Measurements from ENCODE around the gene CBX6. TPM values are rescaled to one million over a fixed set of nuclear protein-coding genes. Genes with fewer than 3 reads are reported as not detected.

The CBX6 gene
- total and polyA plus RNA-seq, 9 of the 15 experiments (the other 6 are each of a cell fraction or from before 2014, with no cell fraction given), result 0.75 to 31.6 (median 8.0) TPM

DNA sequence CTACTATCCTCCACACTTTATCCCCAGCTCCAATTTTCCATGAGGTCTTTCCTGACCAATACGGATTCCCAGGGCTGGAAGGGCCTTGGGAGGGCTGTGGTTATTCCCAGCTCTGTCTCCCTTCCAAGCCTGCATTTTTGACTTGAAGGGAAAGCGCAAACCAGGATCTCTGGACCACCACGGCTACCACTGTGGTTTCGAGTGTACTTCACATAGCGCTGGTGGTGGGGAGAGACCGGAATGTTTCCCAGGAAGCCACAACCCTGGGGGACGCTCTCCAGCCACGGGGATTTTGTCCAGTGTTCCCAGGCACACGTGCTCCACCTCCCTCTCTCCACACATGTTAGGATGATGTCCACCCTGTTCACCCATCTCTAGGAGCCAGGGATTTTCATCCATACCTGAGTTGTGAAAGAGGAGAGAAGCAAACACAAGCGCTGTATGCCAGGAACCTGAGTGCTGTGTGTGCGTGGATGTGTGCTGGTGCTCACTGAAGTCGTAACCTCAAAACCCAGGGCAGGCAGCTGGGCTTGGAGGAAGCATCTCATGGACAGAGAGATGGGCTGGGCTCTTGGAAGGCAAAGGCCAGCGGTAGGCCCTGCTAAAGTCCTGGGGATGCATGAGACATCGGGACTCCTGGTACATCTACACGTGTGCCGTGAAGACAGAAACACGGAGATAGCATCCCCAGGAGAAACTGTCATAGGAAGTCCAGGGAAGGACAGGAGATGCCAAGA lies 26.8 kb downstream of the CBX6 start:
- CTCF ChIA-PET (ENCODE audit: low intra/inter-chr PET ratio), result no interaction called here
- ATAC-seq, result no peak
- in situ Hi-C loops (cut with MboI), result no loop called here
- TF ChIP-seq ZNF561 (CRISPR knock-in tag; conservative IDR thresholded peaks at IDR 0.05) (no peak), HDAC1 (IDR thresholded peaks at IDR 0.05) (no peak), ZNF134 (CRISPR knock-in tag; conservative IDR thresholded peaks at IDR 0.05) (no peak), TEAD2 (tag; IDR thresholded peaks at IDR 0.05) (no peak), HDAC8 (tag; IDR thresholded peaks at IDR 0.05) (no peak), DMBX1 (CRISPR knock-in tag; IDR thresholded peaks at IDR 0.05; ENCODE audit: borderline replicate concordance) (no peak), COPS2 (conservative IDR thresholded peaks at IDR 0.05) (no peak)
- TF ChIP-seq, protein P1, sequence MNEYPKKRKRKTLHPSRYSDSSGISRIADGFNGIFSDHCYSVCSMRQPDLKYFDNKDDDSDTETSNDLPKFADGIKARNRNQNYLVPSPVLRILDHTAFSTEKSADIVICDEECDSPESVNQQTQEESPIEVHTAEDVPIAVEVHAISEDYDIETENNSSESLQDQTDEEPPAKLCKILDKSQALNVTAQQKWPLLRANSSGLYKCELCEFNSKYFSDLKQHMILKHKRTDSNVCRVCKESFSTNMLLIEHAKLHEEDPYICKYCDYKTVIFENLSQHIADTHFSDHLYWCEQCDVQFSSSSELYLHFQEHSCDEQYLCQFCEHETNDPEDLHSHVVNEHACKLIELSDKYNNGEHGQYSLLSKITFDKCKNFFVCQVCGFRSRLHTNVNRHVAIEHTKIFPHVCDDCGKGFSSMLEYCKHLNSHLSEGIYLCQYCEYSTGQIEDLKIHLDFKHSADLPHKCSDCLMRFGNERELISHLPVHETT (CRISPR knock-in tag; conservative IDR thresholded peaks at IDR 0.05 in 1 of 2, IDR thresholded peaks at IDR 0.05 in 1 of 2), result no peak
- TF ChIP-seq, protein P2, sequence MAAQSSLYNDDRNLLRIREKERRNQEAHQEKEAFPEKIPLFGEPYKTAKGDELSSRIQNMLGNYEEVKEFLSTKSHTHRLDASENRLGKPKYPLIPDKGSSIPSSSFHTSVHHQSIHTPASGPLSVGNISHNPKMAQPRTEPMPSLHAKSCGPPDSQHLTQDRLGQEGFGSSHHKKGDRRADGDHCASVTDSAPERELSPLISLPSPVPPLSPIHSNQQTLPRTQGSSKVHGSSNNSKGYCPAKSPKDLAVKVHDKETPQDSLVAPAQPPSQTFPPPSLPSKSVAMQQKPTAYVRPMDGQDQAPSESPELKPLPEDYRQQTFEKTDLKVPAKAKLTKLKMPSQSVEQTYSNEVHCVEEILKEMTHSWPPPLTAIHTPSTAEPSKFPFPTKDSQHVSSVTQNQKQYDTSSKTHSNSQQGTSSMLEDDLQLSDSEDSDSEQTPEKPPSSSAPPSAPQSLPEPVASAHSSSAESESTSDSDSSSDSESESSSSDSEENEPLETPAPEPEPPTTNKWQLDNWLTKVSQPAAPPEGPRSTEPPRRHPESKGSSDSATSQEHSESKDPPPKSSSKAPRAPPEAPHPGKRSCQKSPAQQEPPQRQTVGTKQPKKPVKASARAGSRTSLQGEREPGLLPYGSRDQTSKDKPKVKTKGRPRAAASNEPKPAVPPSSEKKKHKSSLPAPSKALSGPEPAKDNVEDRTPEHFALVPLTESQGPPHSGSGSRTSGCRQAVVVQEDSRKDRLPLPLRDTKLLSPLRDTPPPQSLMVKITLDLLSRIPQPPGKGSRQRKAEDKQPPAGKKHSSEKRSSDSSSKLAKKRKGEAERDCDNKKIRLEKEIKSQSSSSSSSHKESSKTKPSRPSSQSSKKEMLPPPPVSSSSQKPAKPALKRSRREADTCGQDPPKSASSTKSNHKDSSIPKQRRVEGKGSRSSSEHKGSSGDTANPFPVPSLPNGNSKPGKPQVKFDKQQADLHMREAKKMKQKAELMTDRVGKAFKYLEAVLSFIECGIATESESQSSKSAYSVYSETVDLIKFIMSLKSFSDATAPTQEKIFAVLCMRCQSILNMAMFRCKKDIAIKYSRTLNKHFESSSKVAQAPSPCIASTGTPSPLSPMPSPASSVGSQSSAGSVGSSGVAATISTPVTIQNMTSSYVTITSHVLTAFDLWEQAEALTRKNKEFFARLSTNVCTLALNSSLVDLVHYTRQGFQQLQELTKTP (IDR thresholded peaks at IDR 0.05; ENCODE audit: low read depth in 1 of 2, partially characterized antibody in 2 of 2), result no peak
- TF ChIP-seq, protein P3, sequence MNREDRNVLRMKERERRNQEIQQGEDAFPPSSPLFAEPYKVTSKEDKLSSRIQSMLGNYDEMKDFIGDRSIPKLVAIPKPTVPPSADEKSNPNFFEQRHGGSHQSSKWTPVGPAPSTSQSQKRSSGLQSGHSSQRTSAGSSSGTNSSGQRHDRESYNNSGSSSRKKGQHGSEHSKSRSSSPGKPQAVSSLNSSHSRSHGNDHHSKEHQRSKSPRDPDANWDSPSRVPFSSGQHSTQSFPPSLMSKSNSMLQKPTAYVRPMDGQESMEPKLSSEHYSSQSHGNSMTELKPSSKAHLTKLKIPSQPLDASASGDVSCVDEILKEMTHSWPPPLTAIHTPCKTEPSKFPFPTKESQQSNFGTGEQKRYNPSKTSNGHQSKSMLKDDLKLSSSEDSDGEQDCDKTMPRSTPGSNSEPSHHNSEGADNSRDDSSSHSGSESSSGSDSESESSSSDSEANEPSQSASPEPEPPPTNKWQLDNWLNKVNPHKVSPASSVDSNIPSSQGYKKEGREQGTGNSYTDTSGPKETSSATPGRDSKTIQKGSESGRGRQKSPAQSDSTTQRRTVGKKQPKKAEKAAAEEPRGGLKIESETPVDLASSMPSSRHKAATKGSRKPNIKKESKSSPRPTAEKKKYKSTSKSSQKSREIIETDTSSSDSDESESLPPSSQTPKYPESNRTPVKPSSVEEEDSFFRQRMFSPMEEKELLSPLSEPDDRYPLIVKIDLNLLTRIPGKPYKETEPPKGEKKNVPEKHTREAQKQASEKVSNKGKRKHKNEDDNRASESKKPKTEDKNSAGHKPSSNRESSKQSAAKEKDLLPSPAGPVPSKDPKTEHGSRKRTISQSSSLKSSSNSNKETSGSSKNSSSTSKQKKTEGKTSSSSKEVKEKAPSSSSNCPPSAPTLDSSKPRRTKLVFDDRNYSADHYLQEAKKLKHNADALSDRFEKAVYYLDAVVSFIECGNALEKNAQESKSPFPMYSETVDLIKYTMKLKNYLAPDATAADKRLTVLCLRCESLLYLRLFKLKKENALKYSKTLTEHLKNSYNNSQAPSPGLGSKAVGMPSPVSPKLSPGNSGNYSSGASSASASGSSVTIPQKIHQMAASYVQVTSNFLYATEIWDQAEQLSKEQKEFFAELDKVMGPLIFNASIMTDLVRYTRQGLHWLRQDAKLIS (CRISPR knock-in tag; IDR thresholded peaks at IDR 0.05), result no peak

More for the DNA sequence above, 26.8 kb downstream of the CBX6 start:
- no peaks in the 10 kb centered on the region for H3K79me2 ChIP-seq (ENCODE audit: control insufficient read depth, insufficient read depth, low read length)
- 86% methylated on average over 15 of the region's 17 CpGs for WGBS (ENCODE audit: insufficient coverage, low coverage, missing lambda C conversion rate)
- intact Hi-C loops (cut with micrococcal nuclease), result no loop called here
- no peak overlapping the region; the same call in 2 of the 3 replicates for H3K27ac ChIP-seq (ENCODE audit: extremely low read depth, low read depth, low read length)
- FAIRE-seq (no peak), DNase-seq (ENCODE audit: extremely low read depth in 1 of 4, low spot score in 3 of 4) (no peak)
- no peaks in the 10 kb centered on the region for H3K36me3 ChIP-seq (ENCODE audit: control insufficient read depth, insufficient read depth, low read length)
- no peaks in the 10 kb centered on the region for H3K27me3 ChIP-seq (ENCODE audit: control insufficient read depth in 2 of 2, insufficient read depth in 2 of 2, low read length in 2 of 2)
- H3K9ac ChIP-seq (ENCODE audit: insufficient read depth in 1 of 2, low read depth in 2 of 2, low read length in 2 of 2), result no peak overlapping the region
- H3K4me2 ChIP-seq (ENCODE audit: insufficient read depth, low read length), result no peak overlapping the region
- peaks cover 13 to 49% of the 10 kb centered on the region in 2 experiments; a peak in 4 of 5 replicates for H3K4me1 ChIP-seq (replicated peaks in 1 of 2; ENCODE audit: control insufficient read depth in 2 of 2, insufficient read depth in 2 of 2, low read length in 2 of 2)
- H3K9me3 ChIP-seq (replicated peaks; ENCODE audit: control insufficient read depth, insufficient read depth, low read depth, low read length), result no peaks in the 10 kb centered on the region
- no peaks in the 10 kb centered on the region for H4K20me1 ChIP-seq (replicated peaks; ENCODE audit: control insufficient read depth, insufficient read depth, low read length)
- POLR2A ChIA-PET, result no interaction called here
- BruUV-seq (replicated peaks), result no TSS peak
- H3K9me1 ChIP-seq (ENCODE audit: control insufficient read depth, insufficient read depth, low read length), result peaks cover 3% of the 10 kb centered on the region
- no peak overlapping the region for H2AFZ ChIP-seq (ENCODE audit: low read depth, low read length)
- H3K4me3 ChIP-seq, result no peak overlapping the region

All from K562 (cell line).